Stimulated activated CD8-positive, alpha-beta memory T cell treated with anti-CD3 and anti-CD28 coated beads, Interleukin-15, amount 100 ng/mL, for 1 hour (primary cell): ENCODE data around the gene PSMD13.
"Not testable (repeated sequence)": the region's sequence is repeated elsewhere in the genome, so short reads cannot be mapped to it uniquely, and the experiment has no call there.

Source experiments
- DNase-seq: peaks from one replicate; pipeline ENCODE4 v3.0.0-alpha.2; 2020; ENCODE audit warnings: low read depth

Gene PSMD13

DNA sequence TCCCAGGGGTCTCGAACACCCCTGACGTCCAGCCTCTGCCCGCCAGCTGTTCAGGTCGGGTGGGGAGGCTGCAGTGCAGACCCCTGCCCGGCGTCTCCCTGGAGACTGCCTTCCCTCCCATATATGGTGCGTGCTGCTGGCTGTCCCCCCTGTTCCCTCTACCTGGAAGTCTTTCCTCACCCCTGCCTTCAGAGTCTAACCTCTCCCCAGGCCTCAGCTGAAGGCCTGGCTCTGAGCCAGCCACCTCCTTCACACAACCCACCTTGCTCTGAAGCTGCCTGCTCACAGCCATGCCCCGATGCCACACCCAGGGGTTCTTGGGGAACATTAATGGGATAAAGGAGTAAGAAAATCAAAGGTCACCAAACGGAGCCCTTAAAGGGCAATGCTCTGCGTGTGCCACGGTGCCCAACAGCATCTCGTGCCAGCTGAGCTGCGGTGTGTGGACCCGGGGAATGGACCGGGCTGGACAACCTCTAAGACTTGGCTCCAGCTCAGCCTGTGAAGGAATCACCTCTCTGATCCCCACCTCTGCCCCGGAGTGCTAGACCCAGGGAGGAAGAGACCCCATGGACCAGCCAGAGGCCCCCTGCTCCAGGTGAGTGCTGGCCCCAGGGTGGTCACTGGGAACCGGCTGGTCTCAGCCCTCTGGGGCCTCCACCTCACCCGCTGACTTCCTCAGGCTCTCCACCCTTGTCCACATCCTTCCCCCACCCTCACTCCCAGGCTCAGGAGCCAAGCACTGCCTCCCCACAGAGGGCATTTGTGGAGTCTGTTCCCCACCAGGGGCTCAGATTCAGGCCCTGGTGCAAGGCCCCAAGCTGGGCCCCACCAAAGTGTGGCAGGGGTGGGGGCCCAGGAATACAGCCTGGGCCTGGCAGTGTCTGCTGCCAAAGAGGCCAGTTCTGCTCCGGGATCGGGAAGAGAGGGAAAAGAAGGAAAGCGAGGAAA lies 41.5 kb downstream of the PSMD13 start, which contains the start of gene NLRP6:
TSS of gene NLRP6 (plus strand) at position 407 of the 951 bp plus-strand sequence. CDS start at position 570, 163 bp downstream.
- DNase-seq = no peak

DNA sequence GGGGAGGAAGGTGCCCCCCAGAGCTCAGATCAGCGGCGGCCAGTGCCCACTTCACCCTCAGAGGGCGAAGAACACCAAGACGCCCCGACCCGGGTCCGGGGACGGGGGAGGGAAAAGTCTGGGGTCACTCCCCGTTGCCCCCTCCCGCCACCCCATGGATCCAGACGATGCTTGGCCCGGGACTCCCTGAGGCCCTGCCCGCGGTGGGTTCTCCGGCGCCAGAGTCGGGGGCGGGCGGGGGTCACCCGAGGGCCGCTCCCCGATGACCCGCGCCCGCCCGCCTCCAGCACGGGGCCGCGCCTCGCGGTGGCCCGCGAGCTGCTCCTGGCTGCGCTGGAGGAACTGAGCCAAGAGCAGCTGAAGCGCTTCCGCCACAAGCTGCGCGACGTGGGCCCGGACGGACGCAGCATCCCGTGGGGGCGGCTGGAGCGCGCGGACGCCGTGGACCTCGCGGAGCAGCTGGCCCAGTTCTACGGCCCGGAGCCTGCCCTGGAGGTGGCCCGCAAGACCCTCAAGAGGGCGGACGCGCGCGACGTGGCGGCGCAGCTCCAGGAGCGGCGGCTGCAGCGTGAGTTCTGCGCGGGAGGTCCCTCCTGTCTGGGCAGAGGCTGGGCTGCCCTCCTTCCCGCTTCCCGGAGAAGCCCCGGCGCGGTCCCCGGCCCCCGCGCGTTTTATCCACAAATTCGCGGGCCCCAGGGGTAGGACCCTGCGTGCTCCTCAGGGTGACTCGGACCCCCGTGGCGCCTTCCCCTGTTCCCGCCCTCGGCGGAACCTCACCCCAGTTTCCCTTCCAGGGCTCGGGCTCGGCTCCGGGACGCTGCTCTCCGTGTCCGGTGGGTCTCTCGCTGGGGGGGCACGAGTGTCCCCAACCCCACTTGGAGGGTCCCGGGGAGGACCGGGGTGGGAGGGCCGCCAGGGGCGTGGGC lies 42.5 kb downstream of the PSMD13 start:
- DNase-seq = no peak

DNA sequence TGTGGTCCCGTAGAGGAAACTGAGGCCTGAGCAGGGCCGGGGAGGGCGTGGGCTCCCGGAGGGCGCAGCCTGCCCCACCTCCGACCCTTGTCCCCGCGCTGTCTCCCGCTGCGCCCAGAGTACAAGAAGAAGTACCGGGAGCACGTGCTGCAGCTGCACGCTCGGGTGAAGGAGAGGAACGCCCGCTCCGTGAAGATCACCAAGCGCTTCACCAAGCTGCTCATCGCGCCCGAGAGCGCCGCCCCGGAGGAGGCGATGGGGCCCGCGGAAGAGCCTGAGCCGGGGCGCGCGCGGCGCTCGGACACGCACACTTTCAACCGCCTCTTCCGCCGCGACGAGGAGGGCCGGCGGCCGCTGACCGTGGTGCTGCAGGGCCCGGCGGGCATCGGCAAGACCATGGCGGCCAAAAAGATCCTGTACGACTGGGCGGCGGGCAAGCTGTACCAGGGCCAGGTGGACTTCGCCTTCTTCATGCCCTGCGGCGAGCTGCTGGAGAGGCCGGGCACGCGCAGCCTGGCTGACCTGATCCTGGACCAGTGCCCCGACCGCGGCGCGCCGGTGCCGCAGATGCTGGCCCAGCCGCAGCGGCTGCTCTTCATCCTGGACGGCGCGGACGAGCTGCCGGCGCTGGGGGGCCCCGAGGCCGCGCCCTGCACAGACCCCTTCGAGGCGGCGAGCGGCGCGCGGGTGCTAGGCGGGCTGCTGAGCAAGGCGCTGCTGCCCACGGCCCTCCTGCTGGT lies 43.4 kb downstream of the PSMD13 start:
- no peak for DNase-seq

DNA sequence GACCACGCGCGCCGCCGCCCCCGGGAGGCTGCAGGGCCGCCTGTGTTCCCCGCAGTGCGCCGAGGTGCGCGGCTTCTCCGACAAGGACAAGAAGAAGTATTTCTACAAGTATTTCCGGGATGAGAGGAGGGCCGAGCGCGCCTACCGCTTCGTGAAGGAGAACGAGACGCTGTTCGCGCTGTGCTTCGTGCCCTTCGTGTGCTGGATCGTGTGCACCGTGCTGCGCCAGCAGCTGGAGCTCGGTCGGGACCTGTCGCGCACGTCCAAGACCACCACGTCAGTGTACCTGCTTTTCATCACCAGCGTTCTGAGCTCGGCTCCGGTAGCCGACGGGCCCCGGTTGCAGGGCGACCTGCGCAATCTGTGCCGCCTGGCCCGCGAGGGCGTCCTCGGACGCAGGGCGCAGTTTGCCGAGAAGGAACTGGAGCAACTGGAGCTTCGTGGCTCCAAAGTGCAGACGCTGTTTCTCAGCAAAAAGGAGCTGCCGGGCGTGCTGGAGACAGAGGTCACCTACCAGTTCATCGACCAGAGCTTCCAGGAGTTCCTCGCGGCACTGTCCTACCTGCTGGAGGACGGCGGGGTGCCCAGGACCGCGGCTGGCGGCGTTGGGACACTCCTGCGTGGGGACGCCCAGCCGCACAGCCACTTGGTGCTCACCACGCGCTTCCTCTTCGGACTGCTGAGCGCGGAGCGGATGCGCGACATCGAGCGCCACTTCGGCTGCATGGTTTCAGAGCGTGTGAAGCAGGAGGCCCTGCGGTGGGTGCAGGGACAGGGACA lies 44.1 kb downstream of the PSMD13 start:
- no peak for DNase-seq

- DNase-seq = no peak
These were observed 44.8 kb downstream of the PSMD13 start for GRCh38 chr11:281486-282161.

DNA sequence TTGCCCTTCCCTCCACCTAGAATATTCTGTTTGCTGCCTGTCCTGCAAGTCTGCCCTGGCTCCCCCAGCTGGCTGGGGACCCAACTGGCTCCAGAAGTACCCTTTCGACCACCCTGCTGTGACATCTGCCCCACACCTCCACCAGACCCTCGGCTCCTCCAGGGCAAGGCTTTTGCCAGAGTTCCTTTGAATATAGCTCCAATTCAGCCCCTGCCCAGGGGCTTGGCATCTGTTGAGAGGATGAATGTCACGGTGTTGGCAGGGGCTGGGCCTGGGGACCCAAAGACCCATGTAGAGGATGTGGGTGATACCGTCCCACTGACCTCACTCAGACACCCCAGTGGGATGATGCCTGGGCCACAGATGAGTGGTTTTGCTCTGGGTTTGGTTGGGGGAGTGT lies 45.4 kb downstream of the PSMD13 start:
- DNase-seq = no peak

DNA sequence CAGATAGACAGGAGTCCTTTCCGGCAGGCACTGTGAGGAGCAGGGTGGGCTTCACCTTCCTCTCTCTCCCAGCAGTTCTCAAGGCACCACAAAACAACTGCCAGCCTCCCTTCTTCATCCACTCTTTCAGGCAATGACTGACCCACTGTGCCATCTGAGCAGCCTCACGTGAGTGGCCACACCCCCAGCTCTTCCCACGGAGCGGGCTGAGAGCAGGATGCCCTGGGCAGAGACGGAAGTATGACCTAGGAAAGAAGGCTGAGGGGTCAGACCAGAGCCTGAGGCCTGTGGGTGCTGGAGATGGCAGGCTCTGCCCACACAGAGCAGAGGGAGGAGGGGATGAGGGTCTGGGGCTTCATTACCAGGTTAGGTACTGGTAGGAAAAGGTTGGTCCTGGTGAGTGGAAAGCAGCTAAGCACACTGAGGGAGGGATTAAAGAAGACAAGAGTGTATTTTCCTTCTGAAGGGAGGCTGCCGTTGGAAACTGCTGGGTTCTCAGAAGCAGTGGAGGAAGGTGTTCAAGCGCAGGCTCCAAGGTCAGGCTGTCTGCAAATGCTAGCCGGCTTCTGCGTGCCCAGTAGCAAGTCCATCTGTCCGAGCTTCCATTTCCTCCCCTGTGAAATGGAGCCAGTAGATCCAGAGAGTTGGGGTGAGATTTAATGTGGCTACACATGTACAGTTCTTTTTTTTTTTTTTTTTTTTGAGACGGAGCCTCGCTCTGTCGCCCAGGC lies 46.0 kb downstream of the PSMD13 start:
- no peak for DNase-seq

- DNase-seq = no peak
These were observed 46.8 kb downstream of the PSMD13 start for GRCh38 chr11:283405-284104.

GRCh38 chr11:284105-285020 lies 47.6 kb downstream of the PSMD13 start:
- no peak for DNase-seq

- DNase-seq = no peak
These were observed 48.5 kb downstream of the PSMD13 start for GRCh38 chr11:285021-285893.

DNA sequence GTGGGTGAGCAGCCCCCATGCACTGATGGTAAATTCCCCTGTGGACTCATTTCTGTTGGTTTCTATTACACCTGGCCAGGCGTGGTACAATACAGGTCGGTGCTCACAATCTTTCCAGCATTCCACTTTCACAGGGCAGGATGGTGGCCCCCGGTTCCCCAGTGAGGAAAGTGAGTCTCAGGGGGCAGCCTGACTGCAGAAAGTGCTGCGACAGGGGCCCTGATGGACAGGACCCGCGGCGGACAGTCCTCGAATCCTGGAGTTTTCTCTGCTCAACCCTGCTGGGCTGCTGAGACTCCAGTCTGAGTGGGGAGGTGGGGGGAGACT lies 49.1 kb downstream of the PSMD13 start:
- no peak for DNase-seq

DNA sequence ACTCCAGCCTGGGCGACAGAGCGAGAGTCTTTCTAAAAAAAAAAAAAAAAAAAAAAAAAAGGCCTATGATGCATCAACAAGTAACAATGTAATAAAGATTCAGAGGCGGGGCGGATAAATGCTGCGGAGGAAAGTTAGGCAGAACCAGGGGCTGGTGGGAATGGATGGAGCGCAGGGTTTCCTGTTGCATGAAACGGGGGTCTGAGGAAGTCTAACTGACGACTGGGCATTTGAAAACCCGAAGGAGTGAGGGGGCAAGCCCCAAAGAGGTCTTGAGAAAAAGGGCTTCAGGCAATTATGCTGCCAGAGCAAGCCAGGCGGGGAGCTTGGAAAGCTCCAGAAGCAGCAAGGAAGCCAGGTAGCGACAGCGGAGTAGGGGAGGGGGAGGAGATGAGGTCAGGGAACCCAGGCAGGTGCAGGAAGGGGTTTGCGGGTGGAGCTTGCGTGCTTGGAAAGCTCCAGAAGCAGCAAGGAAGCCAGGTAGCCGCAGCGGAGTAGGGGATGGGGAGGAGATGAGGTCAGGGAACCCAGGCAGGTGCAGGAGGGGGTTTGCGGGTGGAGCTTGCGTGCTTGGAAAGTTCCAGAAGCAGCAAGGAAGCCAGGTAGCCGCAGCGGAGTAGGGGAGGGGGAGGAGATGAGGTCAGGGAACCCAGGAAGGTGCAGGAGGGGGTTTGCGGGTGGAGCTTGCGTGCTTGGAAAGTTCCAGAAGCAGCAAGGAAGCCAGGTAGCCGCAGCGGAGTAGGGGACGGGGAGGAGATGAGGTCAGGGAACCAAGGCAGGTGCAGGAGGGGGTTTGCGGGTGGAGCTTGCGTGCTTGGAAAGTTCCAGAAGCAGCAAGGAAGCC lies 50.4 kb downstream of the PSMD13 start:
- not testable (repeated sequence) for DNase-seq

- DNase-seq = no peak
These were observed 51.2 kb downstream of the PSMD13 start for GRCh38 chr11:287821-288477.

DNA sequence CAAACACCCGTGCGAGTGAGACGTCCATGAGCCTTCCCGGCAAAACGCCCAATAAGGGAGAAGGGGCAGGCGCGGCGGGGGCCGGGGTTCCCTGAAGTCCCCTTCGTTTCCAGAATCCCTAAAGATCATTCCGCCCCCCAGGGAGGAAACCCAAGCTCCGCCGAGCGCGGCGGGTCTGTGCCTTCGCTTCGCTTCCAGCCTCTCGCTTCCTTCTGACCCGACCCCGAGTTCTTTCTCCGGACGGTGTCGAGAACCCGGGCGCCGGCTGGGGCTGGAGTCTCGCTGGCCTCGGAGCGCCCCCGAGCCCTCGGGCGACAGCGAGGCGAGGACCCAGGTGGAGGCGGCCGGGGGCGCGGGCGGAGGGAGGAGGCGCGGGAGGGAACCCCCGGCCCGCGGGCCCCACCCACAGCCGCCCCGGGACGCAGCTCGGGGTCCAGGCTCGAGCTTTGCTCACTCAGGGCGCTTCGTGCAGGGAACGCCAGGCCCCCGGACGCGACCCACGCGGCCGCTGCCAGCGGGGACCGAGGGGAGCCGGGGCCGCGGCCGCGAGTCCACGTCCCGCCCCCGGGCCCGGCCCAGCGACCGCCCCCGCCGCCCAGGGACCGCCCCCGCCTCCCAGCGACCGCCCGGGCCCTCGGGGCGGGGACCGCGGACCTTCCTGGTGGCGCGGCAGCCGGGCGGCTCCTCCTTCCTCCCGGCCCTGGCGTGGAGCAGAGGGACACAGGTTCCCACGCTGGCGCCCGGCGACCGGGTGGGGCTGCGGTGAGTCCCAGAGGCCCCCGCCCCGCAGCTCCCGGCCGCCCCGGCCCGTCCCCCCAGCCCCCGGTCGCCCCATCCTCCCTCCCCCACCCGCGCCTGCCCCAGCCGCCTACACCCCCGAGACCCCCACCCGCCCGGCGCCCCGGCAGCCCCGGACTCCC lies 52.0 kb downstream of the PSMD13 start, which contains the start of gene PGGHG:
TSS of gene PGGHG (plus strand) at position 649 of the 920 bp plus-strand sequence. CDS start 691 bp downstream, outside the sequence.
- DNase-seq = no peak

DNA sequence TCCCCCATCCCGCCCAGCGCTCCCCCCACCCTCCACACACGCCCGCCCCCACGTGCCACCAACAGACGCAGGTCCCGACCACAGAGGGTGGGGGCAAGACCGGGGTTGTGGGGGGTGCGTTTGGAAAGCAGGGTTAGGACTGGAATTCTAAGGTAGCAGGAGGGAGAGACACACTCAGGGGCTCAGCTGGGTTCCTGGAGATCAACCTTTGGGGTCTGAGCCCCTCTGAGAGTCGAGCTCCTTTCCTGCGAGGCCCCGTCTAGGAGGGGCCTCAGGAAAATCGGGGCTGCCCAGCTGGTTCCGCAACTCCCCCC lies 52.6 kb downstream of the PSMD13 start:
- DNase-seq = no peak
